HCT116 (cell line): ENCODE results near the gene NAPB. TPM values are rescaled to one million over a fixed set of nuclear protein-coding genes. Genes with fewer than 3 reads are reported as not detected.

Source experiments
- CBX3 ChIP-seq: IDR thresholded peaks from 2 replicates; pipeline ENCODE4 v1.6.1; 2012; ENCODE audit warnings: low read depth
- FOSL1 ChIP-seq: IDR thresholded peaks from 2 replicates; pipeline ENCODE4 v1.6.1; 2012; ENCODE audit warnings: low read depth
- POLR2A ChIP-seq: IDR thresholded peaks from 2 replicates; pipeline ENCODE4 v1.7.0; 2011; ENCODE audit warnings: borderline replicate concordance; ENCODE audit not compliant: insufficient read depth, insufficient read length; ENCODE audit errors: extremely low read depth
- SIN3A ChIP-seq: IDR thresholded peaks from 2 replicates; pipeline ENCODE4 v1.6.1; 2012; ENCODE audit warnings: low read depth
- SP1 ChIP-seq: IDR thresholded peaks from 2 replicates; pipeline ENCODE4 v1.6.1; 2012; ENCODE audit warnings: low read depth
- SRF ChIP-seq: IDR thresholded peaks from 2 replicates; pipeline ENCODE4 v1.6.1; 2012; ENCODE audit warnings: low read depth
- YY1 ChIP-seq: IDR thresholded peaks from 2 replicates; pipeline ENCODE4 v1.6.1; 2011; ENCODE audit warnings: low read length, low read depth, moderate library complexity, mild to moderate bottlenecking; ENCODE audit not compliant: insufficient replicate concordance; ENCODE audit errors: extremely low read depth
- ZNF274 ChIP-seq: fragments of 200-500 bp; sonication (Bioruptor generic); IDR thresholded peaks from 2 replicates; pipeline ENCODE4 v1.6.1; 2014; ENCODE audit warnings: mild to moderate bottlenecking, low read depth, low read length, inconsistent platforms
- total RNA-seq: library from RNA; stranded (reverse); gene quantifications from one replicate; pipeline ENCODE4 v1.2.1, GENCODE V29; 2021; ENCODE audit not compliant: unreplicated experiment
- TF ChIP-seq, protein P1 (sequence below), 3 experiments: fragments of 200-600 bp in 1 of 3; sonication (generic) in 1 of 3; IDR thresholded peaks in 2 of 3; conservative IDR thresholded peaks in 1 of 3; 2 replicates each; pipeline ENCODE4 v1.5.1; 2012 to 2017; ENCODE audit warnings: low read depth in 2 of 3, low read length in 2 of 3, antibody characterized with exemption in 1 of 3, borderline replicate concordance in 1 of 3, control low read depth in 1 of 3, mild to moderate bottlenecking in 1 of 3, mixed read lengths in 1 of 3, mixed run types in 1 of 3, moderate library complexity in 1 of 3; ENCODE audit not compliant: insufficient read depth in 1 of 3
- TF ChIP-seq, protein P2 (sequence below): IDR thresholded peaks from 2 replicates; pipeline ENCODE4 v1.6.1; 2011; ENCODE audit warnings: mild to moderate bottlenecking, low read length, moderate library complexity; ENCODE audit not compliant: insufficient replicate concordance; ENCODE audit errors: extremely low read depth
- TF ChIP-seq, protein P3 (sequence below): IDR thresholded peaks from 2 replicates; pipeline ENCODE4 v1.6.1; 2012

Gene NAPB
- total RNA-seq, 1 experiment from 2014 or later = 7.9 TPM

DNA sequence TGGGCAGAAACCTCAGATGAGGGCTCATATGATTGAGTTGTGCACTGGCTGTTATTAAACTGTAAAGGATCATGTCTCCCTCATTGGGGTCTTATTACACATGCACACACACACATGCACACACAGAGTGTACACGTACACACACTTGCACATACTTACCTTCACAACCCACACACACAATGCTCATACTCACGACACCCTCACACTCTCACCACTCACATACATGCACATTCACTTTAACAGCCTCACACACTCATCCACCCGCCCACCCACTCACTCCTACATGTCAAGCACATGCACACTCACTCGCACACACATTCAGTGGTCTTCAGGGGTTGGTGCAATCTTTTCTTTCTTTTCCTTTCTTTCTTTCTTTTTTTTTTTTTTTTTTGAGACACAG, 23.6 kb upstream of the NAPB start (continued):
- TF ChIP-seq, protein P1, sequence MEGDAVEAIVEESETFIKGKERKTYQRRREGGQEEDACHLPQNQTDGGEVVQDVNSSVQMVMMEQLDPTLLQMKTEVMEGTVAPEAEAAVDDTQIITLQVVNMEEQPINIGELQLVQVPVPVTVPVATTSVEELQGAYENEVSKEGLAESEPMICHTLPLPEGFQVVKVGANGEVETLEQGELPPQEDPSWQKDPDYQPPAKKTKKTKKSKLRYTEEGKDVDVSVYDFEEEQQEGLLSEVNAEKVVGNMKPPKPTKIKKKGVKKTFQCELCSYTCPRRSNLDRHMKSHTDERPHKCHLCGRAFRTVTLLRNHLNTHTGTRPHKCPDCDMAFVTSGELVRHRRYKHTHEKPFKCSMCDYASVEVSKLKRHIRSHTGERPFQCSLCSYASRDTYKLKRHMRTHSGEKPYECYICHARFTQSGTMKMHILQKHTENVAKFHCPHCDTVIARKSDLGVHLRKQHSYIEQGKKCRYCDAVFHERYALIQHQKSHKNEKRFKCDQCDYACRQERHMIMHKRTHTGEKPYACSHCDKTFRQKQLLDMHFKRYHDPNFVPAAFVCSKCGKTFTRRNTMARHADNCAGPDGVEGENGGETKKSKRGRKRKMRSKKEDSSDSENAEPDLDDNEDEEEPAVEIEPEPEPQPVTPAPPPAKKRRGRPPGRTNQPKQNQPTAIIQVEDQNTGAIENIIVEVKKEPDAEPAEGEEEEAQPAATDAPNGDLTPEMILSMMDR (IDR thresholded peaks at IDR 0.05 in 2 of 3, conservative IDR thresholded peaks at IDR 0.05 in 1 of 3; ENCODE audit: borderline replicate concordance in 1 of 3, insufficient read depth in 1 of 3, low read depth in 2 of 3, low read length in 2 of 3) = no peak
- TF ChIP-seq CBX3 = no peak
- TF ChIP-seq, protein P2, sequence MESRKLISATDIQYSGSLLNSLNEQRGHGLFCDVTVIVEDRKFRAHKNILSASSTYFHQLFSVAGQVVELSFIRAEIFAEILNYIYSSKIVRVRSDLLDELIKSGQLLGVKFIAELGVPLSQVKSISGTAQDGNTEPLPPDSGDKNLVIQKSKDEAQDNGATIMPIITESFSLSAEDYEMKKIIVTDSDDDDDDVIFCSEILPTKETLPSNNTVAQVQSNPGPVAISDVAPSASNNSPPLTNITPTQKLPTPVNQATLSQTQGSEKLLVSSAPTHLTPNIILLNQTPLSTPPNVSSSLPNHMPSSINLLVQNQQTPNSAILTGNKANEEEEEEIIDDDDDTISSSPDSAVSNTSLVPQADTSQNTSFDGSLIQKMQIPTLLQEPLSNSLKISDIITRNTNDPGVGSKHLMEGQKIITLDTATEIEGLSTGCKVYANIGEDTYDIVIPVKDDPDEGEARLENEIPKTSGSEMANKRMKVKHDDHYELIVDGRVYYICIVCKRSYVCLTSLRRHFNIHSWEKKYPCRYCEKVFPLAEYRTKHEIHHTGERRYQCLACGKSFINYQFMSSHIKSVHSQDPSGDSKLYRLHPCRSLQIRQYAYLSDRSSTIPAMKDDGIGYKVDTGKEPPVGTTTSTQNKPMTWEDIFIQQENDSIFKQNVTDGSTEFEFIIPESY = no peak
- TF ChIP-seq ZNF274 = no peak
- no peak for TF ChIP-seq SP1
- TF ChIP-seq, protein P3, sequence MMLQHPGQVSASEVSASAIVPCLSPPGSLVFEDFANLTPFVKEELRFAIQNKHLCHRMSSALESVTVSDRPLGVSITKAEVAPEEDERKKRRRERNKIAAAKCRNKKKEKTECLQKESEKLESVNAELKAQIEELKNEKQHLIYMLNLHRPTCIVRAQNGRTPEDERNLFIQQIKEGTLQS = no peak
- TF ChIP-seq POLR2A = no peak
- TF ChIP-seq SRF = no peak
- no peak for TF ChIP-seq YY1
- no peak for TF ChIP-seq FOSL1
- no peak for TF ChIP-seq SIN3A
